NK-92 treated with Interleukin-12 subunit alpha and Interleukin-12 subunit beta, amount 100 ng/mL, for 24 hours (cell line): ENCODE measurements around the gene RNF145.
"Not testable (repeated sequence)": the region's sequence is repeated elsewhere in the genome, so short reads cannot be mapped to it uniquely, and the experiment has no call there.

Source experiments
- DNase-seq: peaks from one replicate; lab custom pipeline; 2025; lab: John Stamatoyannopoulos, UW

The RNF145 gene

GRCh38 chr5:159189310-159189709, 20.0 kb downstream of the RNF145 start:
- DNase-seq, result no peak

DNA sequence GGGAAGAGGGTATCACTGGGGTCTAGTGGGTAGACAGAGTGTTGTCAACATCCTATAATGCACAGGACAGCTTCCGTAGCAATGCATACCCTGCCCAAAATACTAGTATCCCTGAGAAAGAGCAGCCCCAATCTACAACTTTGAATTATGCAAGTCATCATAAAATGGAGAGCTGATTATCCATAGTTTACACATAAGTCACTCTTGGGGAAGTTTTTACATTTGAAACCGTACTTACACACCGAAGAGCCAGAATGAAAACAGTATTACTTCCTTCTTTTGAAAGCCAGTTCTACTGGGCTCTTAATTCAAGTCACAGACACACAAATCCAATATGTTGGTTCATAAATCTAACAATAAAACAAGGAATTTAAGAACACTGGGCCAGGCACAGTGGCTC, 21.6 kb downstream of the RNF145 start:
- DNase-seq, result no peak

DNA sequence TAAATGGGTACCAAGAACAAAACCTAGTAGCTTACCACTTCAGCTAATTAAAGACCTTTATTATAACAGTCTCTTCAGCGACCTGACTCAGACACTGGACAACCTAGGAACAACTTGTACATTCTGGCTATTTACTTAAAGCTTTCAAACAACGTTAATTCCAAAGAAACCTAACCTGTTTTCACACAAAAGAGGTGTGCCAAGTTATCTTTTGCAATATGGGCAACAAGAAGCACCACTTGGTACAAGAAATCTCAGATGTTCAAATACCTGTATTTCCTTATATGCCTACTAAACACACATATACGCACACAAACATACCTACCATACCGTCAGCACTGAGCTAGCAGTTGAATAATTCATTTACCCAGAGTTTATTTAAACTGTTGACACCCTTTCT, 23.0 kb downstream of the RNF145 start:
- no peak for DNase-seq

DNA sequence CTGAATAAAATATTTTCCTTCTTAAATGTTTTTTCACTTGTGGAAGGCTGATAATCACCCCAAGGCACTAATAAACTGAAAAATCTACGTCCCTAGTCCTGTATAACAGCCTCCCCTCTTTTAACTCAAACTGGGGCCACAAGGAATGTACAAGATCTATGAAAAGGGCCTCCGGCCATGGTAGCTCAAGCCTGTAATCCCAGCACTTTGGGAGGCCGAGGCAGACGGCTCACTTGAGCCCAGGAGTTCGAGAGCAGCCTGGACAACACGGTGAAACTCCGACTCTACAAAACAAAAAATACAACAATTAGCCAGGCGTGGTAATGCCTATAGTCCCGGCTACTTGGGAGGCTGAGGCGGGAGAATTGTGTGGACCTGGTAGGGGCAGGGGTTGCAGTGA, 23.6 kb downstream of the RNF145 start:
- no peak for DNase-seq

- no peak for DNase-seq
Measured at GRCh38 chr5:159184858-159185381, 24.4 kb downstream of the RNF145 start.

- no peak for DNase-seq
Measured at GRCh38 chr5:159184236-159184635, 25.1 kb downstream of the RNF145 start.

DNA sequence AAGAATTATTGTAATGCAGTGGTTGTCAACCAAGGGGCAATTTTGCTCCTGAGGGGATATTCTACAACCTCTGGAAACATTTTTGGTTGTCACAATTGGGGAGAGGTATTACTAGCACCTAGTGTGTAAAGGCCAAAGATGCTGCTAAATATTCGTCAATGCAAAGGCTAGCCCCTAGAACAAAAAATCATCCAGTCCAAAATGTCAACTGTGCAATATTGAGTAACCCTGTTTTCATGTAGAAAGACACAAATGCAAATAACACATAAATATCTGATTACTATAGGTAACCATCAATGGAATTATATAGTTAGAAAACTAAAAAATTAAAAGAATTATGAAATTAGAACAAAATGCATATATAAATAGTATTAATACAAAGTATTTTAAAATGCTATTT, 26.1 kb downstream of the RNF145 start:
- no peak for DNase-seq

DNA sequence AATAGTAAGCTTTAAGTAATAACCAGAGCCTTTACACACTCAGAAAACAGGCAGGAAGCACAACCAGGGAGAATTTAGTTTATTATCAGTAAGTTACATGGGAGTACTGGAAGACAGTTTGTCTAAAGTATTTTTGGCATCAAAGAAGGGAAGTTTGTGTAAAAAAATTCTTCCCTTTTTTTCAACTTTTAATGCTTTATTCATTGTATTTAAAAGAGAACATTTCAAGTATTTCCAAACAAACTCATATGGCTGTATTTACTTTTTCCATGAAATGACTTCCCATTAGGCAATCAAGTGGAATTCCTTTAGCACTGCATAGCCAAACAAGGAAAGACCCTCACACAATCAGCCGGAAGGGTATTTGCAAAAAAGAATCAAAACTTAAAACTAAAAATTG, 26.7 kb downstream of the RNF145 start:
- DNase-seq, result no peak

DNA sequence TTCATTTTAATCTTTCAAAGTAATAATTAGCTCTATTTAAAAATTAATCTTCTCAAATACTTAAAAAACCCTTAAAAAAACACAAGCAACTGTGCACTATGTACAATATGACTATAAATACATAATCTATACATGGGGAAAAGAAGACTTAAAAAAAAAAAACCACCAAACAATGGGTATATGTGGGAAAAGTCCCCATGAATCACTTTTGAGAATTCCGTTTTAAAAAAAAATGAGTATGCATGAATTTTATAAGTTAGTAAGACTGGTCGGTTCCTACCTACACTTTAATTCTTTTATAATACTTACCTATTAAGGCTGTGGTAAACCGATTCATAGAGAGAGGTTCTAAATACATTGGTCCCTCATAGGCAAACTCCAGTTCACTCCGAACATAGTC, 27.7 kb downstream of the RNF145 start:
- DNase-seq, result no peak

- DNase-seq, result no peak
Measured at GRCh38 chr5:159181152-159181551, 28.2 kb downstream of the RNF145 start.

GRCh38 chr5:159179529-159180305, 29.6 kb downstream of the RNF145 start:
- DNase-seq, result no peak

GRCh38 chr5:159178978-159179377, 30.4 kb downstream of the RNF145 start:
- no peak for DNase-seq

DNA sequence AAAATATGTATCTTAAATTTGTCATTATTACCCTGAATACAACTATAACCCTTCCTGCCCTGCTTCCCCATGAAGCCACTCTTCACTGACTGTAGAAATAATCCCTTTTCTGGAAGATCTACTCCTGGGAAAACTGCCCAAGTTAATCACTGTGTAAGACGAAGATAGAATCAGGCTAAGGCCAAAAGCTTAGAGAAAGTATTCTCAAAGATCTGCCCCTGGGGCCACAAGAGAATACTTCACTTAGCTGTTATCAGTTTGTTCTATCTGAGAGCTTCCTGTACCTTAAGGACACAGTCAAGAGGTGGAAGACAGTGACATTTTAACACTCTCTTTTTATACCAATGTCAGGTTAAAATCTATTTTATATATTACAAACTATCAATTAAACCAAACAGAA, 33.8 kb downstream of the RNF145 start:
- no peak for DNase-seq

GRCh38 chr5:159174511-159175168, 34.7 kb downstream of the RNF145 start:
- DNase-seq, result no peak

- no peak for DNase-seq
Measured at GRCh38 chr5:159171274-159171673, 38.1 kb downstream of the RNF145 start.

DNA sequence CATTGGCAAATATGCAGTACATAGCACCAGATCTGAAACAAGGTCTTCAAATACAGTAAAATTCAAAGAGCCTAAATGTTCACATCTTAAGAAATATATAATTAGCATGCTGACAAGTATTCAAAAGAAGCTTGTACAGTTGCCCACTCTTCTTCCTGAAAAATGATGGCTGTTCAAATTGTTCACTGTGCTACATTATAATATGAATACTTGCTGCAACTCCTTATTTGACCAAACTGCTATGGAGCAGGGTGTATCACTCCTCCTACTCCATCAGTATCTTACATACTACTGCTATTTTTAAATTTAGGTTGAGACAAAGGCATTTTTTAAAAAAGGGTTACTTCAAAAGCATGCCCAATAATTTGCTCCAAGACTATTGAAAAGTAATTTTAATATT, 39.3 kb downstream of the RNF145 start:
- no peak for DNase-seq

GRCh38 chr5:159166416-159166815, 42.9 kb downstream of the RNF145 start:
- DNase-seq, result no peak

- DNase-seq, result no peak
Measured at GRCh38 chr5:159163701-159164046, 45.7 kb downstream of the RNF145 start.

GRCh38 chr5:159163027-159163700, 46.2 kb downstream of the RNF145 start:
- DNase-seq, result no peak

DNA sequence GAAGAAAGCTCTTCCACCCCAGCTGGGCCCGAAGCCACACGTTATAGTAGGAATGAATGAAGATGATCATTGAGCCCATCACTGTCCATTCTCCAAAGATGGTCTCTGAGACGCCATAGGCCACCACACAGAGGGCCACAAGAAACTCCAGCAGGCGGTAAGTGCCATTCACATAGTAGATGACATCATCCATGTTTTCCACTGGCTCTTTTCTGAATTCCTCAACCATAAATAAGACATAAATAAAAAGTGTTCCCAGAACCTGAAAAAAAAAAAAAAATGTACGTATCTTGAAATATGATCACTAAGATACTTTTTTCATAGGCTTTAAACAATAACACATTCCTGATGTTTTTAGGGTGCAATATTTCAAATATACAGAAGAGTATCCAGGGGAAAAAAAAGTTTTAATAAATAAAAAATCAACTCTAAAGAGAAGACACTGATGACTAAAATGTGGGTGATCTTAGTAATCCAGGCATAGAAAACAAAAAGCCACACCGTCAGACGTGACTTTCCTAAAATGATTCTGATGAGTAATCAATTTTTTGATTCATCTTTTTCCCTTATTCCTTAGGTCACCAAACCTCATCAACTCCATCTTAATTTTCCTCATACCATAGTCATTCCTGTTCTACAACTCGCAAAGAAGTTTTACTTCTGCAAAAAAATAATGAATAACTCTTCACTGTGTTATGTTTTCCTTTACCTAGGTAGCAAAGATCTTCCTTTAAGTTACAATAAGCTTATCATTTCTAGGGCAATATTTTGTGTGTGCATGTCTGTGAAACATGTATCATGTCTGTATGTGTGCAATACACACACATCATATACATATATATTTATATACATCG, 47.8 kb downstream of the RNF145 start:
- no peak for DNase-seq

DNA sequence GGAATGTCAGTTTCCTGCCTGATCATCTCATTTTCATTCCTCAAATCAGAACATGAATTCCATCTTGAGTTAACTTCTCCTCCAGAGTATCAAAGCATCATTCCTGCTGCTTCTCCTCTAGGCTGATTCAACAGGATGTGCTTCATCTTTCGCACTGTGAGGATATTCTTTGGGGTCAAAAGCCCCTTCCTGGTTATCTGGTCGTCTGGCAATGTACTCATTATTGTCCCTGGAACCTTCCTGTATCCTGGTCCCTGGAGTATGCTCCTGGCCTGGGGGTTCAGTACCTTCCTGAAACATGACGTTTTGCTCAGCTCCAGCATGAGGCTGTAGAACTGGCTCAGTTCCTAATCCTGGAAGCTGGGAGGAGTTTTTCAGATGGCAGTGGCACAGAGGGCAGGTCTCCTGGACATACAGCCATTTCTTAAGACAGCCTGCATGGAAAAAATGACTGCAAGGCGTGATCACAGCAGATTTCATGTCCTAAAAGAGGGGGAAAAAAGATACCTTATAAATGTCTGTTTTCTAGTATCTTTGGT, 50.7 kb downstream of the RNF145 start:
- not testable (repeated sequence) for DNase-seq

DNA sequence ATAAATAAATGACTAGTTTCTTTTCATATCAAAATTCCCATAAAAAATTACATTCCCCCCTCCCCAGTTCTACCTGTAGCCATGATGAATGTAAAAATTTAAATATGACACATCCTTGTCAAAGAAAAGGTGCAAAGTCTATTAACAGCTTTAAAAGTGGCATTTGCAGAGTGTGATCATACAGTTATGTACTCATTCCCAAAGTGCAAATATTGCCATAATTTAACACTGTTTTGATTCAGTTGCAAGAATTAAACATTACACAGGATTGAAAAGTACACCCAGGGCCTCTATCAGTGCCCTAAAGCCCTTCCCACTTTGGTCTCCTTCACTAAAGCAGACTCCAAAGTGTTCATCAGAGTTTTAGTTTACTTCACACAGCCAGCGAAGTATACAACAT, 51.8 kb downstream of the RNF145 start:
- no peak for DNase-seq
